Hippocampal formation (tissue), 2 donors: ENCODE measurements around the gene TGFB1I1.
"Not testable (repeated sequence)": the region's sequence is repeated elsewhere in the genome, so short reads cannot be mapped to it uniquely, and the experiment has no call there.

Experiments used
- DNase-seq, 2 donors: peaks; one replicate each; lab custom pipeline; 2025; lab: John Stamatoyannopoulos, UW

TGFB1I1 gene

GRCh38 chr16:31471875-31472708, at the start of gene TGFB1I1:
Gene TGFB1I1 (plus strand): TSS chr16:31472152. CDS start chr16:31472189, 37 bp downstream.
- no peak for DNase-seq

- DNase-seq, result no peak
These were observed 48.7 kb upstream of the TGFB1I1 start for GRCh38 chr16:31423241-31423640.

- no peak for DNase-seq
These were observed 48.2 kb upstream of the TGFB1I1 start for GRCh38 chr16:31423801-31424200.

GRCh38 chr16:31427441-31428278, 44.3 kb upstream of the TGFB1I1 start:
- DNase-seq, result peak in 1 of 2 donors; percentile 61

GRCh38 chr16:31428279-31428597, 43.7 kb upstream of the TGFB1I1 start, which contains the start of gene COX6A2:
Gene COX6A2 (minus strand): TSS chr16:31428360. CDS start chr16:31428325, 35 bp downstream.
- DNase-seq, result no peak

GRCh38 chr16:31428638-31429247, 43.2 kb upstream of the TGFB1I1 start:
- DNase-seq, result no peak

- DNase-seq, result no peak
These were observed 42.6 kb upstream of the TGFB1I1 start for GRCh38 chr16:31429314-31429713.

GRCh38 chr16:31429796-31430195, 42.2 kb upstream of the TGFB1I1 start:
- DNase-seq, result no peak

- DNase-seq, result no peak
These were observed 41.4 kb upstream of the TGFB1I1 start for GRCh38 chr16:31430380-31431052.

- DNase-seq, result no peak
These were observed 36.4 kb upstream of the TGFB1I1 start for GRCh38 chr16:31435341-31436220.

- no peak for DNase-seq
These were observed 35.5 kb upstream of the TGFB1I1 start for GRCh38 chr16:31436221-31437045.

GRCh38 chr16:31438414-31438813, 33.5 kb upstream of the TGFB1I1 start:
- DNase-seq, result no peak

GRCh38 chr16:31439023-31439422, 32.9 kb upstream of the TGFB1I1 start:
- not testable (repeated sequence) for DNase-seq

- no peak for DNase-seq
These were observed 32.4 kb upstream of the TGFB1I1 start for GRCh38 chr16:31439519-31439918.

- no peak for DNase-seq
These were observed 31.3 kb upstream of the TGFB1I1 start for GRCh38 chr16:31440516-31441184.

GRCh38 chr16:31441956-31442355, 30.0 kb upstream of the TGFB1I1 start:
- no peak for DNase-seq

GRCh38 chr16:31445931-31446330, 26.0 kb upstream of the TGFB1I1 start:
- DNase-seq, result not testable (repeated sequence)

- no peak for DNase-seq
These were observed 20.8 kb upstream of the TGFB1I1 start for GRCh38 chr16:31451201-31451600.

- peak in 1 of 2 donors; percentile 43 for DNase-seq
These were observed 20.1 kb upstream of the TGFB1I1 start for GRCh38 chr16:31451681-31452351.
